ENCODE measurements around the gene ITGAE. TPM values are rescaled to one million over a fixed set of nuclear protein-coding genes. Genes with fewer than 3 reads are reported as not detected.
"Not testable (repeated sequence)": the region's sequence is repeated elsewhere in the genome, so short reads cannot be mapped to it uniquely, and the experiment has no call there.

The ITGAE gene
- total and polyA plus RNA-seq, 12 donors = 4.9 to 85.4 (median 33.7) TPM

- H3K27ac ChIP-seq = no peak overlapping the region
- no peaks in the 10 kb centered on the region for H3K9me3 ChIP-seq (replicated peaks in 1 of 3)
- intact Hi-C loops (cut with DNase I) = loop anchor here (10.0 kb wide), 1 partner anchor 105 kb away; the partner anchor contains the start of gene NCBP3 (in 2 of the 2)
- no peak overlapping the region for H3K4me3 ChIP-seq
- no peaks in the 10 kb centered on the region for H3K4me1 ChIP-seq (replicated peaks in 1 of 2)
- no peak for DNase-seq
- WGBS, 4 donors = 74 to 84% (median 78%) methylated on average over 15 to 16 of the region's 16 CpGs
- TF ChIP-seq POLR2A (IDR thresholded peaks at IDR 0.05) = no peak
- TF ChIP-seq CTCF (IDR thresholded peaks at IDR 0.05) = no peak
- no peaks in the 10 kb centered on the region for H3K27me3 ChIP-seq
- H3K36me3 ChIP-seq (replicated peaks in 1 of 2) = no peaks in the 10 kb centered on the region
Observed at GRCh38 chr17:3739422-3740124, 61.4 kb downstream of the ITGAE start.

- no peaks in the 10 kb centered on the region for H3K4me1 ChIP-seq (replicated peaks in 1 of 2)
- TF ChIP-seq POLR2A (IDR thresholded peaks at IDR 0.05) (no peak), CTCF (IDR thresholded peaks at IDR 0.05) (no peak)
- intact Hi-C loops (cut with DNase I) = loop anchor here (10.0 kb wide), 1 partner anchor 106 kb away; the partner anchor contains the start of gene NCBP3 (in 2 of the 2)
- no peaks in the 10 kb centered on the region for H3K36me3 ChIP-seq (replicated peaks in 1 of 2)
- no peaks in the 10 kb centered on the region for H3K9me3 ChIP-seq (replicated peaks in 1 of 3)
- H3K4me3 ChIP-seq = no peak overlapping the region
- 63 to 75% (median 72%) methylated on average over 15 to 16 of the region's 16 CpGs for WGBS, 4 donors
- H3K27me3 ChIP-seq = no peaks in the 10 kb centered on the region
- DNase-seq = no peak
- no peak overlapping the region for H3K27ac ChIP-seq
Observed at GRCh38 chr17:3738562-3739295, 62.3 kb downstream of the ITGAE start.

- WGBS, 4 donors = 63 to 80% (median 77%) methylated on average over 7 to 8 of the region's 8 CpGs
- no peaks in the 10 kb centered on the region for H3K9me3 ChIP-seq (replicated peaks in 1 of 3)
- H3K36me3 ChIP-seq (replicated peaks in 1 of 2) = no peaks in the 10 kb centered on the region
- no peaks in the 10 kb centered on the region for H3K27me3 ChIP-seq
- TF ChIP-seq CTCF (IDR thresholded peaks at IDR 0.05) = no peak
- TF ChIP-seq POLR2A (IDR thresholded peaks at IDR 0.05) = no peak
- no peak overlapping the region for H3K27ac ChIP-seq
- H3K4me3 ChIP-seq = no peak overlapping the region
- intact Hi-C loops (cut with DNase I) = loop anchor here (10.0 kb wide), 1 partner anchor 109 kb away; the partner anchor contains the start of gene NCBP3 (in 2 of the 2)
- H3K4me1 ChIP-seq (replicated peaks in 1 of 2) = no peaks in the 10 kb centered on the region
- DNase-seq = no peak
Observed at GRCh38 chr17:3735515-3735914, 65.5 kb downstream of the ITGAE start.

GRCh38 chr17:3734911-3735276 lies 66.1 kb downstream of the ITGAE start:
- H3K27ac ChIP-seq; H3K36me3 ChIP-seq (replicated peaks in 1 of 2); H3K4me1 ChIP-seq (replicated peaks in 1 of 2); H3K4me3 ChIP-seq; DNase-seq; H3K9me3 ChIP-seq (replicated peaks in 1 of 3); H3K27me3 ChIP-seq: not testable (repeated sequence)
- WGBS, 4 donors = 83 to 89% (median 87%) methylated on average over 10 of the region's 10 CpGs
- intact Hi-C loops (cut with DNase I) = loop anchor here (10.0 kb wide), 1 partner anchor 110 kb away; the partner anchor contains the start of gene NCBP3 (in 2 of the 2)
